ENCODE measurements around the gene AMBRA1. TPM values are rescaled to one million over a fixed set of nuclear protein-coding genes. Genes with fewer than 3 reads are reported as not detected.

Gene AMBRA1
- total RNA-seq, 1 donor from 2014 or later = 45.8 TPM

DNA sequence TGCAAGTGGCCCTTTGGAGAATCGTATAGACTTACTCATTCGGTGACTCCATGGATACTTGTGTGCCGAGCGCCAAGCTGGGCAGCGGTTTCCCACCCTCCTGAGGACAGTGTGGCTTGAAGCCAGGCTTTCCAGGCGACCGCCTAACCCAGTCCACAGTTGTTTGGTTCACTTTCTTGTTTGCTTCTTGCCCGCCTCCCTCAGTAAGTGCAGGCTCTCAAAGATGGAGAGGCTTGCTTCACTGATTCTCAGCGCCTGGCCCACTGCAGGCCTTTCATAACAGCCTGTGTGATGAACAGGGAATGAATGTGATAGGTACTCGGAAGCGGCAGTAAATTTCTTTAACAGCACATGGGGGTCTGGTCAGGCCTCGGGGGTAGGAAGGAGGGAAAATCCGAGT is 223.6 kb downstream of the AMBRA1 start:
- Mint-ChIP-seq H3K27me3 (ENCODE audit: low read depth) (no peaks in the 10 kb centered on the region), H3K27ac (ENCODE audit: unreplicated experiment) (no peak overlapping the region), H3K9me3 (no peaks in the 10 kb centered on the region), H3K4me3 (peak overlapping the region; percentile 44), H3K36me3 (ENCODE audit: low read depth) (no peaks in the 10 kb centered on the region), H3K4me1 (peaks cover 21% of the 10 kb centered on the region)
- TF ChIP-seq, protein P1, sequence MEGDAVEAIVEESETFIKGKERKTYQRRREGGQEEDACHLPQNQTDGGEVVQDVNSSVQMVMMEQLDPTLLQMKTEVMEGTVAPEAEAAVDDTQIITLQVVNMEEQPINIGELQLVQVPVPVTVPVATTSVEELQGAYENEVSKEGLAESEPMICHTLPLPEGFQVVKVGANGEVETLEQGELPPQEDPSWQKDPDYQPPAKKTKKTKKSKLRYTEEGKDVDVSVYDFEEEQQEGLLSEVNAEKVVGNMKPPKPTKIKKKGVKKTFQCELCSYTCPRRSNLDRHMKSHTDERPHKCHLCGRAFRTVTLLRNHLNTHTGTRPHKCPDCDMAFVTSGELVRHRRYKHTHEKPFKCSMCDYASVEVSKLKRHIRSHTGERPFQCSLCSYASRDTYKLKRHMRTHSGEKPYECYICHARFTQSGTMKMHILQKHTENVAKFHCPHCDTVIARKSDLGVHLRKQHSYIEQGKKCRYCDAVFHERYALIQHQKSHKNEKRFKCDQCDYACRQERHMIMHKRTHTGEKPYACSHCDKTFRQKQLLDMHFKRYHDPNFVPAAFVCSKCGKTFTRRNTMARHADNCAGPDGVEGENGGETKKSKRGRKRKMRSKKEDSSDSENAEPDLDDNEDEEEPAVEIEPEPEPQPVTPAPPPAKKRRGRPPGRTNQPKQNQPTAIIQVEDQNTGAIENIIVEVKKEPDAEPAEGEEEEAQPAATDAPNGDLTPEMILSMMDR (conservative IDR thresholded peaks at IDR 0.05) = no peak
- no peak for DNase-seq (ENCODE audit: low read depth, low spot score)

DNA sequence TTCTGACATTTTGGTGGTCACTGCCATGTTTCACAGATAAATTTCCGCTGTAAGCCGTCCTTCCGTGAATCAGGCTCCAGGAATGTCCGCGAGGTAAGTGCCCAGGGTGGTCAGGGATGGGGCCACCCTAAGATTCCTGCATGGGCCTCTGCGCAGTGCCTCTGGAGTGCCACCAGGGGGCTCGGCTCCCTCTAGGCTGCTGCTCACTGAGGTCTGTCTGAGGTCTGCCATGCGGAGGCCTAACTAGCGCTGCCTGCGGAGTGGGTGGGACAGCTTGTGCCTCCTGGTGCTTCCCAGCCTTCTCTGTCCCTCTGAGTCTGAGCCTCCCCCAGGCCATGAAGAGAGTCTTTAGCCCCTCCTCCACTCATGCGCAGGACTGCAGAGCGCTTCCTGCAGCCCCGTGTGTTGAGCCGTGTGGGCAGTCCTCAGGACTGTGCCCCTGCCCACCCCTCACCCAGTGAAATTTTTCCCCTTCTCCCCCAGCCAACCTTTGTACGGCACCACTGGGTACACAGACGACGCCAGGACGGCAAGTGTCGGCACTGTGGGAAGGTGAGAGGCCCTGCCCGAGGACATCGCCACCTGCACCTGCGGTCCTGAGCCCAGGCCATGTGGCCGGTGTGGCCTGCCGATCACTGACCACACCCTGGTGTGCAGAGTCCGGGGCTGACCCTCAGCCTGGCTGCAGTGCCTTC is 224.2 kb downstream of the AMBRA1 start:
- TF ChIP-seq, protein P1 (conservative IDR thresholded peaks at IDR 0.05) = peak; percentile 81
- Mint-ChIP-seq H3K36me3 (ENCODE audit: low read depth) (no peaks in the 10 kb centered on the region), H3K4me1 (peaks cover 27% of the 10 kb centered on the region), H3K4me3 (peak overlapping the region; percentile 67), H3K27ac (ENCODE audit: unreplicated experiment) (no peak overlapping the region), H3K9me3 (no peaks in the 10 kb centered on the region), H3K27me3 (ENCODE audit: low read depth) (no peaks in the 10 kb centered on the region)
- DNase-seq (ENCODE audit: low read depth, low spot score) = peak; percentile 76

DNA sequence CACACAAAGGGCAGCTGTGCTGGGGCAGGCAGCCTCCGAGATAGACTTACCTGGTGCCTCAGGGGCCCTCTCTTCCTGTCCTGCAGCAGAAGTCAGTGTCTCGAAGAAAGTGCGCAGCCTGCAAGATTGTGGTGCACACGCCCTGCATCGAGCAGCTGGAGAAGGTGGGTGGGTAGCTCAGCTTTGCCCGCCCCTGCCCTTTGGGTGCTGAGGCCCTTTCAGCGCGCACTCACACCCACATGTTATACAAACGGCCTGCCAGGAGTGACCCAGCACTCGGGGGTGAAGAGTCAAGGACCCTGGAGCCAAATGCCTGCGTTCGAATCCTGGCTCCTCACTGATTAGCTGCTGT is 225.9 kb downstream of the AMBRA1 start:
- H3K9me3 Mint-ChIP-seq = no peaks in the 10 kb centered on the region
- TF ChIP-seq, protein P1 (conservative IDR thresholded peaks at IDR 0.05) = peak; percentile 15
- no peaks in the 10 kb centered on the region for H3K27me3 Mint-ChIP-seq (ENCODE audit: low read depth)
- peaks cover 39% of the 10 kb centered on the region for H3K4me1 Mint-ChIP-seq
- no peaks in the 10 kb centered on the region for H3K36me3 Mint-ChIP-seq (ENCODE audit: low read depth)
- no peak overlapping the region for H3K27ac Mint-ChIP-seq (ENCODE audit: unreplicated experiment)
- DNase-seq (ENCODE audit: low read depth, low spot score) = no peak
- no peak overlapping the region for H3K4me3 Mint-ChIP-seq

DNA sequence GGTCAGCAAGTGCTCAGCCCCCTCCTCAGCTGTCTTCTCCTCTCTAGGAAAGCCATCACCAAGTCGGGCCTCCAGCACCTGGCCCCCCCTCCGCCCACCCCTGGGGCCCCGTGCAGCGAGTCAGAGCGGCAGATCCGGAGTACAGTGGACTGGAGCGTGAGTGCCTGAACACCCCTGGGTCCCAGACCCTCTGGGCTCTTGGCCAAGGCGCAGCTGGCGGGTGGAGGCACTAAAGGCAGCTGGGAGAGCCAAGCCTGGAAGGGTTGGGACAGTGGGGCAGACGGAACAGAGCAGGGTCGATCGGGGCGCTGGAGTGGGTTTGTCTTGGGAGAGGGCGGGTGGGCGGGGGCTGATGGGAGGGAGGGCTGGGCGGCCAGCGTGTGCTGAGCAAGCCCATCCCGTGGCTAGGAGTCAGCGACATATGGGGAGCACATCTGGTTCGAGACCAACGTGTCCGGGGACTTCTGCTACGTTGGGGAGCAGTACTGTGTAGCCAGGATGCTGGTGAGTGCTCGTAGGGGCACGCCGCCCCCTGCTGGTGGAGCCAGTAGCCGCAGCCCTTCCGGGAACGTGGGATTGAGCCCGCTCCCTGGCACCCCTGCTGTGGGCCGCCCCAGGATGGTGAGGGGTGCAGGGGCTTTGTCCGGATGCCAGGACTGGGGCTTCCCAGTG is 226.4 kb downstream of the AMBRA1 start:
- TF ChIP-seq, protein P1 (conservative IDR thresholded peaks at IDR 0.05) = peak; percentile 85
- Mint-ChIP-seq H3K36me3 (ENCODE audit: low read depth) (no peaks in the 10 kb centered on the region), H3K27me3 (ENCODE audit: low read depth) (no peaks in the 10 kb centered on the region), H3K27ac (ENCODE audit: unreplicated experiment) (no peak overlapping the region), H3K4me3 (no peak overlapping the region), H3K9me3 (no peaks in the 10 kb centered on the region), H3K4me1 (peaks cover 44% of the 10 kb centered on the region)
- peak; percentile 80 for DNase-seq (ENCODE audit: low read depth, low spot score)

DNA sequence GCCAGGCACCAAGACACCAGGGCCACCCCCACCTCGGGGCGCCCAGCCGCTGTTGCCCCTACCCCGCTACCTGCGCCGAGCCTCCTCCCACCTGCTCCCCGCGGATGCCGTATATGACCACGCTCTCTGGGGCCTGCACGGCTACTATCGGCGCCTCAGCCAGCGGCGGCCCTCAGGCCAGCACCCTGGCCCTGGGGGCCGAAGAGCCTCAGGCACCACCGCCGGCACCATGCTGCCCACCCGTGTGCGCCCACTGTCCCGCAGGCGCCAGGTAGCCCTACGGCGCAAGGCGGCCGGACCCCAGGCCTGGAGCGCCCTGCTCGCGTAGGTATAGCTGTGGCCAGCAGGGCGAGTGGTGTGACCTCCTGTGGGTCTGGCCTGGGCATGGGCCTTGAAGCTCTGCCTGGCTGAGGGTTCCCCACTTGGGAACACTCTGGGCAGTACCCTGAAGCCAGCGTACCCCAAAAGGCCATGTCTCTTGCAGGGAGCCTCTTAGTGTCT is 227.1 kb downstream of the AMBRA1 start:
- no peak for DNase-seq (ENCODE audit: low read depth, low spot score)
- H3K27ac Mint-ChIP-seq (ENCODE audit: unreplicated experiment) = no peak overlapping the region
- H3K36me3 Mint-ChIP-seq (ENCODE audit: low read depth) = no peaks in the 10 kb centered on the region
- no peaks in the 10 kb centered on the region for H3K27me3 Mint-ChIP-seq (ENCODE audit: low read depth)
- H3K9me3 Mint-ChIP-seq = no peaks in the 10 kb centered on the region
- no peak overlapping the region for H3K4me3 Mint-ChIP-seq
- H3K4me1 Mint-ChIP-seq = peaks cover 45% of the 10 kb centered on the region
- TF ChIP-seq, protein P1 (conservative IDR thresholded peaks at IDR 0.05) = no peak

Data from neural crest cell (in vitro differentiated cells).